Stimulated activated CD4-positive, alpha-beta T cell treated with anti-CD3 and anti-CD28 coated beads, TNF-alpha, amount 100 ng/mL, for 1 hour (primary cell): ENCODE results near the gene TBKBP1.
A peak's percentile ranks its signal among the peaks of the same experiment; 100 is the strongest.

Experiments used
- DNase-seq, 3 donors: peaks; one replicate each; pipeline ENCODE4 v3.0.0-alpha.2; 2020; ENCODE audit warnings: low read depth in 3 of 3, low spot score in 1 of 3

Gene TBKBP1

GRCh38 chr17:47713980-47714700 is 20.2 kb downstream of the TBKBP1 start:
- DNase-seq: no peak

GRCh38 chr17:47714773-47715396 is 20.9 kb downstream of the TBKBP1 start:
- DNase-seq: no peak

- no peak for DNase-seq
Observed at GRCh38 chr17:47715669-47716325, 21.8 kb downstream of the TBKBP1 start.

- DNase-seq: no peak
Observed at GRCh38 chr17:47716375-47716774, 22.4 kb downstream of the TBKBP1 start.

GRCh38 chr17:47717261-47717697 is 23.3 kb downstream of the TBKBP1 start:
- no peak for DNase-seq

GRCh38 chr17:47717979-47718621 is 24.1 kb downstream of the TBKBP1 start:
- no peak for DNase-seq

- no peak for DNase-seq
Observed at GRCh38 chr17:47718634-47719405, 24.9 kb downstream of the TBKBP1 start.

GRCh38 chr17:47719411-47720152 is 25.6 kb downstream of the TBKBP1 start:
- no peak for DNase-seq

- DNase-seq: no peak
Observed at GRCh38 chr17:47720196-47720595, 26.2 kb downstream of the TBKBP1 start.

- DNase-seq: peak; percentile 66 to 89 (median 76)
Observed at GRCh38 chr17:47720754-47721533, 27.0 kb downstream of the TBKBP1 start.

GRCh38 chr17:47721725-47722124 is 27.8 kb downstream of the TBKBP1 start:
- DNase-seq: no peak

GRCh38 chr17:47724705-47725104 is 30.7 kb downstream of the TBKBP1 start:
- no peak for DNase-seq

GRCh38 chr17:47725446-47726111 is 31.6 kb downstream of the TBKBP1 start:
- no peak for DNase-seq

- no peak for DNase-seq
Observed at GRCh38 chr17:47726796-47727703, 33.1 kb downstream of the TBKBP1 start.

GRCh38 chr17:47727704-47728036 is 33.7 kb downstream of the TBKBP1 start:
- DNase-seq: no peak

- no peak for DNase-seq
Observed at GRCh38 chr17:47728214-47728877, 34.4 kb downstream of the TBKBP1 start.

GRCh38 chr17:47729476-47729875 is 35.5 kb downstream of the TBKBP1 start:
- DNase-seq: no peak

GRCh38 chr17:47730681-47731080 is 36.7 kb downstream of the TBKBP1 start:
- no peak for DNase-seq
